Naive B cell (primary cell): Measurements from ENCODE around the gene C2CD3. TPM values are rescaled to one million over a fixed set of nuclear protein-coding genes. Genes with fewer than 3 reads are reported as not detected.

Experiments
- ATAC-seq, 2 donors: fragments of 150-1000 bp; cut with Tn5 transposase; 2 replicates each; pipeline ENCODE4 v1.10.0; 2021; ENCODE audit warnings: low read depth in 2 of 2, mild to moderate bottlenecking in 2 of 2, moderate library complexity in 2 of 2
- DNase-seq: peaks from one replicate; pipeline ENCODE4 v3.0.0; 2022
- H3K27ac Mint-ChIP-seq, 6 donors: one replicate each; pipeline ENCODE4 v1.8.0; 2020 to 2022; ENCODE audit warnings: mild to moderate bottlenecking in 6 of 6, mixed read lengths in 6 of 6, moderate library complexity in 5 of 6, inconsistent platforms in 2 of 6
- H3K27me3 Mint-ChIP-seq, 3 donors: one replicate each; pipeline ENCODE4 v1.8.0; 2021 to 2022; ENCODE audit warnings: mixed read lengths in 3 of 3, mild to moderate bottlenecking in 1 of 3
- H3K36me3 Mint-ChIP-seq, 2 donors: one replicate each; pipeline ENCODE4 v1.8.0; 2020 to 2022; ENCODE audit warnings: mixed read lengths in 2 of 2, inconsistent platforms in 1 of 2, mild to moderate bottlenecking in 1 of 2
- H3K4me1 Mint-ChIP-seq, 3 donors: one replicate each; pipeline ENCODE4 v1.8.0; 2020 to 2022; ENCODE audit warnings: mixed read lengths in 3 of 3, inconsistent platforms in 1 of 3, mild to moderate bottlenecking in 1 of 3, moderate library complexity in 1 of 3
- H3K4me3 Mint-ChIP-seq, 8 donors: one replicate each; pipeline ENCODE4 v1.8.0; 2020 to 2022; ENCODE audit warnings: mild to moderate bottlenecking in 8 of 8, mixed read lengths in 8 of 8, moderate library complexity in 8 of 8, inconsistent platforms in 2 of 8
- H3K9me3 Mint-ChIP-seq, 7 donors: one replicate each; pipeline ENCODE4 v1.8.0; 2020 to 2022; ENCODE audit warnings: mixed read lengths in 7 of 7, mild to moderate bottlenecking in 5 of 7, inconsistent platforms in 2 of 7, moderate library complexity in 1 of 7
- polyA plus RNA-seq, 6 donors: library from polyadenylated mRNA; unstranded; fragments of 300-500 nt; fragmentation: Illumina TruSeq; gene quantifications; one replicate each; pipeline ENCODE4 v1.2.3, GENCODE V29; 2021; ENCODE audit warnings: low read depth in 6 of 6

C2CD3 gene
- polyA plus RNA-seq, 6 donors from 2014 or later = 4.6 to 22.2 (median 9.9) TPM

- Mint-ChIP-seq H3K4me1 (peaks cover 76 to 82% (median 80%) of the 10 kb centered on the region in 3 donors), H3K36me3 (peaks cover 52 to 67% of the 10 kb centered on the region in 2 donors)
These were observed 192.2 kb downstream of the C2CD3 start for GRCh38 chr11:73978576-73979086.

GRCh38 chr11:73977856-73978519 lies 192.8 kb downstream of the C2CD3 start:
- ATAC-seq (no peak), DNase-seq (no peak)
- H3K4me1 Mint-ChIP-seq = peaks cover 75 to 83% (median 82%) of the 10 kb centered on the region in 3 donors
- H3K4me3 Mint-ChIP-seq = peak overlapping the region; percentile 16 to 100 (median 90)
- H3K36me3 Mint-ChIP-seq = peaks cover 52 to 64% of the 10 kb centered on the region in 2 donors
- H3K9me3 Mint-ChIP-seq = peaks cover 0 to 5% (median 0%) of the 10 kb centered on the region in 7 donors
- H3K27ac Mint-ChIP-seq = peak overlapping the region; percentile 74 to 100 (median 98)
- no peaks in the 10 kb centered on the region for H3K27me3 Mint-ChIP-seq

More at GRCh38 chr11:73978576-73979086, 192.2 kb downstream of the C2CD3 start:
- Mint-ChIP-seq H3K4me3 (peak overlapping the region; percentile 83 to 100 (median 97)), H3K27ac (peak overlapping the region; percentile 95 to 100 (median 98)), H3K9me3 (peaks cover 0 to 5% (median 0%) of the 10 kb centered on the region in 7 donors), H3K27me3 (no peaks in the 10 kb centered on the region)
- no peak for ATAC-seq
- DNase-seq = no peak

- peaks cover 0 to 5% (median 0%) of the 10 kb centered on the region in 7 donors for H3K9me3 Mint-ChIP-seq
These were observed 194.2 kb downstream of the C2CD3 start for GRCh38 chr11:73976451-73977151.

GRCh38 chr11:73975479-73975757 lies 195.4 kb downstream of the C2CD3 start:
- Mint-ChIP-seq H3K27me3 (no peaks in the 10 kb centered on the region), H3K36me3 (peaks cover 36 to 40% of the 10 kb centered on the region in 2 donors), H3K9me3 (peaks cover 0 to 5% (median 0%) of the 10 kb centered on the region in 7 donors), H3K4me3 (peak overlapping the region in 7 of 8 donors; percentile 42 to 89 (median 65)), H3K27ac (peak overlapping the region; percentile 19 to 99 (median 75)), H3K4me1 (peaks cover 78 to 96% (median 86%) of the 10 kb centered on the region in 3 donors)
- DNase-seq = no peak
- no peak for ATAC-seq

More at GRCh38 chr11:73976451-73977151, 194.2 kb downstream of the C2CD3 start:
- DNase-seq = no peak
- Mint-ChIP-seq H3K4me1 (peaks cover 80 to 96% (median 84%) of the 10 kb centered on the region in 3 donors), H3K4me3 (peak overlapping the region in 7 of 8 donors; percentile 12 to 65 (median 60)), H3K36me3 (peaks cover 48 to 51% of the 10 kb centered on the region in 2 donors), H3K27me3 (no peaks in the 10 kb centered on the region), H3K27ac (peak overlapping the region; percentile 67 to 99 (median 94))
- no peak for ATAC-seq

- H3K27me3 Mint-ChIP-seq = no peaks in the 10 kb centered on the region
- H3K36me3 Mint-ChIP-seq = peaks cover 30 to 38% of the 10 kb centered on the region in 2 donors
- peaks cover 0 to 5% (median 0%) of the 10 kb centered on the region in 7 donors for H3K9me3 Mint-ChIP-seq
- peaks cover 78 to 96% (median 86%) of the 10 kb centered on the region in 3 donors for H3K4me1 Mint-ChIP-seq
- peak overlapping the region; percentile 43 to 87 (median 66) for H3K4me3 Mint-ChIP-seq
- peak overlapping the region; percentile 23 to 99 (median 94) for H3K27ac Mint-ChIP-seq
- ATAC-seq (peak in 1 of 2 donors; percentile 0), DNase-seq (no peak)
These were observed 196.0 kb downstream of the C2CD3 start for GRCh38 chr11:73974604-73975478.

GRCh38 chr11:73972620-73973449 lies 198.0 kb downstream of the C2CD3 start:
- H3K4me3 Mint-ChIP-seq = peak overlapping the region; percentile 2 to 80 (median 56)

GRCh38 chr11:73972187-73972586 lies 198.6 kb downstream of the C2CD3 start:
- ATAC-seq (no peak), DNase-seq (no peak)
- peaks cover 0 to 5% (median 0%) of the 10 kb centered on the region in 7 donors for H3K9me3 Mint-ChIP-seq
- peak overlapping the region in 5 of 8 donors; percentile 6 to 65 (median 53) for H3K4me3 Mint-ChIP-seq
- peaks cover 80 to 96% (median 92%) of the 10 kb centered on the region in 3 donors for H3K4me1 Mint-ChIP-seq
- peaks cover 22 to 28% of the 10 kb centered on the region in 2 donors for H3K36me3 Mint-ChIP-seq
- no peaks in the 10 kb centered on the region for H3K27me3 Mint-ChIP-seq
- H3K27ac Mint-ChIP-seq = peak overlapping the region; percentile 51 to 99 (median 94)

More at GRCh38 chr11:73972620-73973449, 198.0 kb downstream of the C2CD3 start:
- DNase-seq = no peak
- H3K27ac Mint-ChIP-seq = peak overlapping the region; percentile 81 to 99 (median 96)
- ATAC-seq = peak; percentile 2 to 5
- H3K9me3 Mint-ChIP-seq = peaks cover 0 to 5% (median 0%) of the 10 kb centered on the region in 7 donors
- H3K27me3 Mint-ChIP-seq = no peaks in the 10 kb centered on the region
- peaks cover 85 to 100% (median 95%) of the 10 kb centered on the region in 3 donors for H3K4me1 Mint-ChIP-seq
- H3K36me3 Mint-ChIP-seq = peaks cover 27 to 31% of the 10 kb centered on the region in 2 donors

- H3K27me3 Mint-ChIP-seq = no peaks in the 10 kb centered on the region
These were observed 199.6 kb downstream of the C2CD3 start for GRCh38 chr11:73971175-73971719.

GRCh38 chr11:73969991-73970800 lies 200.6 kb downstream of the C2CD3 start:
- peak in 1 of 2 donors; percentile 4 for ATAC-seq
- peaks cover 65 to 81% (median 79%) of the 10 kb centered on the region in 3 donors for H3K4me1 Mint-ChIP-seq
- H3K36me3 Mint-ChIP-seq = peaks cover 11 to 15% of the 10 kb centered on the region in 2 donors
- H3K9me3 Mint-ChIP-seq = peaks cover 0 to 2% (median 0%) of the 10 kb centered on the region in 7 donors
- H3K27me3 Mint-ChIP-seq = no peaks in the 10 kb centered on the region
- H3K4me3 Mint-ChIP-seq = peak overlapping the region in 7 of 8 donors; percentile 9 to 79 (median 56)
- H3K27ac Mint-ChIP-seq = peak overlapping the region; percentile 44 to 99 (median 86)
- no peak for DNase-seq

More at GRCh38 chr11:73971175-73971719, 199.6 kb downstream of the C2CD3 start:
- Mint-ChIP-seq H3K4me3 (peak overlapping the region in 6 of 8 donors; percentile 37 to 70 (median 53)), H3K27ac (peak overlapping the region; percentile 86 to 99 (median 92)), H3K36me3 (peaks cover 18 to 19% of the 10 kb centered on the region in 2 donors), H3K4me1 (peaks cover 72 to 87% (median 87%) of the 10 kb centered on the region in 3 donors), H3K9me3 (peaks cover 0 to 5% (median 0%) of the 10 kb centered on the region in 7 donors)
- ATAC-seq (peak in 1 of 2 donors; percentile 12), DNase-seq (no peak)

- peaks cover 59 to 77% (median 74%) of the 10 kb centered on the region in 3 donors for H3K4me1 Mint-ChIP-seq
- H3K9me3 Mint-ChIP-seq = no peaks in the 10 kb centered on the region
- H3K4me3 Mint-ChIP-seq = peak overlapping the region in 4 of 8 donors; percentile 5 to 30 (median 16)
- ATAC-seq (no peak), DNase-seq (no peak)
- peaks cover 0 to 4% of the 10 kb centered on the region in 2 donors for H3K36me3 Mint-ChIP-seq
- H3K27me3 Mint-ChIP-seq = no peaks in the 10 kb centered on the region
- H3K27ac Mint-ChIP-seq = peak overlapping the region; percentile 62 to 99 (median 89)
These were observed 201.7 kb downstream of the C2CD3 start for GRCh38 chr11:73969091-73969490.
